Peyer's patch (tissue), 4 donors: Measurements from ENCODE around the gene SH3RF3.

ENCODE experiments used
- CTCF ChIP-seq, 6 experiments: fragments of 450-650 bp in 4 of 6; fragments of 200-600 bp in 2 of 6; sonication (generic) in 1 of 6; IDR thresholded peaks; one replicate each; pipeline ENCODE4 v1.5.1; 2017 to 2019; ENCODE audit warnings: antibody characterized with exemption in 6 of 6, mild to moderate bottlenecking in 3 of 6, moderate library complexity in 1 of 6
- POLR2A ChIP-seq, 2 donors: fragments of 450-650 bp; IDR thresholded peaks; one replicate each; pipeline ENCODE4 v1.5.1; 2017; ENCODE audit warnings: antibody characterized with exemption in 2 of 2, mild to moderate bottlenecking in 2 of 2, moderate library complexity in 2 of 2

GRCh38 chr2:109083771-109084170, 45.2 kb upstream of the SH3RF3 start:
- no peak for TF ChIP-seq CTCF (IDR thresholded peaks at IDR 0.05)
- no peak for TF ChIP-seq POLR2A (IDR thresholded peaks at IDR 0.05)
